MM.1S (cell line): ENCODE results near the gene DOK1.

Source experiments
- EZH2 ChIP-seq: fragments of 300-600 bp; sonication (generic); optimal IDR thresholded peaks from 2 replicates; pipeline ENCODE3; 2017; ENCODE audit warnings: low read depth, mild to moderate bottlenecking, antibody characterized with exemption, low read length, mixed read lengths
- TF ChIP-seq, protein P1 (sequence below): fragments of 300-600 bp; sonication (generic); IDR thresholded peaks from 2 replicates; pipeline ENCODE4 v1.5.1; 2016; ENCODE audit warnings: antibody characterized with exemption, low read length, mixed read lengths

DNA sequence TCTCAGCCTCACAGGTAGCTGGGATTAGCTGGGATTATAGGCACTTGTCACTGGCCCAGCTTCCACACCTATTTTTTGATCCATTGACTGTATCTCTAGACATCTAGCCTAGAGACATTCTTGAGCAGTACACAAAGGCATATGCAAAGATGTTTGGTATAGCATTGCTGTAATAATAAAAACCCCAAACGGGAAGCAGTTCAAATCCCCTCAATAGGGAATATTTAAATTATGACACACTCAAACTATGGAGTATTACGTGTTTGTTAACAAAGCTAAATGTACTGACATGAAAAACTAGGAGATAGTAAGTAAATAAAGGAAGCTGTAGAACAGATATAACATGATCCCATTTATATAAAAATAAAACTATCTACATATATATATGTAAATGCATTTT is 27.7 kb downstream of the DOK1 start:
- TF ChIP-seq, protein P1, sequence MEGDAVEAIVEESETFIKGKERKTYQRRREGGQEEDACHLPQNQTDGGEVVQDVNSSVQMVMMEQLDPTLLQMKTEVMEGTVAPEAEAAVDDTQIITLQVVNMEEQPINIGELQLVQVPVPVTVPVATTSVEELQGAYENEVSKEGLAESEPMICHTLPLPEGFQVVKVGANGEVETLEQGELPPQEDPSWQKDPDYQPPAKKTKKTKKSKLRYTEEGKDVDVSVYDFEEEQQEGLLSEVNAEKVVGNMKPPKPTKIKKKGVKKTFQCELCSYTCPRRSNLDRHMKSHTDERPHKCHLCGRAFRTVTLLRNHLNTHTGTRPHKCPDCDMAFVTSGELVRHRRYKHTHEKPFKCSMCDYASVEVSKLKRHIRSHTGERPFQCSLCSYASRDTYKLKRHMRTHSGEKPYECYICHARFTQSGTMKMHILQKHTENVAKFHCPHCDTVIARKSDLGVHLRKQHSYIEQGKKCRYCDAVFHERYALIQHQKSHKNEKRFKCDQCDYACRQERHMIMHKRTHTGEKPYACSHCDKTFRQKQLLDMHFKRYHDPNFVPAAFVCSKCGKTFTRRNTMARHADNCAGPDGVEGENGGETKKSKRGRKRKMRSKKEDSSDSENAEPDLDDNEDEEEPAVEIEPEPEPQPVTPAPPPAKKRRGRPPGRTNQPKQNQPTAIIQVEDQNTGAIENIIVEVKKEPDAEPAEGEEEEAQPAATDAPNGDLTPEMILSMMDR, result no peak
- no peak for TF ChIP-seq EZH2
